CD14-positive monocyte (primary cell): ENCODE data around the gene GABBR2. TPM values are rescaled to one million over a fixed set of nuclear protein-coding genes. Genes with fewer than 3 reads are reported as not detected.

Experiments
- DNase-seq, 3 donors: peaks; one replicate each; pipeline ENCODE4 v3.0.0-alpha.2; 2011 to 2022
- H2AFZ ChIP-seq: 2 replicates; pipeline ENCODE4 v1.6.0; 2012; ENCODE audit warnings: mild to moderate bottlenecking, low read depth, low read length, inconsistent platforms; ENCODE audit not compliant: insufficient read depth, poor library complexity, severe bottlenecking
- H3K27ac ChIP-seq, 2 donors: 1 replicate in 1 of 2; 2 replicates in 1 of 2; pipeline ENCODE4 v1.5.1; 2012 to 2013; ENCODE audit warnings: low read length in 2 of 2, control low read depth in 1 of 2, inconsistent platforms in 1 of 2, low read depth in 1 of 2, mild to moderate bottlenecking in 1 of 2
- H3K27me3 ChIP-seq, 2 donors: one replicate each; pipeline versions ENCODE4 v1.6.0 to v1.6.1; 2011 to 2013; ENCODE audit warnings: low read length in 2 of 2; ENCODE audit not compliant: control insufficient read depth in 2 of 2, insufficient read depth in 2 of 2
- H3K36me3 ChIP-seq, 2 donors: replicated peaks in 1 of 2; 1 replicate in 1 of 2; 2 replicates in 1 of 2; pipeline versions ENCODE4 v1.5.1 to v1.6.1; 2012 to 2013; ENCODE audit warnings: low read length in 2 of 2, control low read depth in 1 of 2, inconsistent platforms in 1 of 2, mild to moderate bottlenecking in 1 of 2; ENCODE audit not compliant: insufficient read depth in 2 of 2, control insufficient read depth in 1 of 2
- H3K4me1 ChIP-seq, 2 donors: 1 replicate in 1 of 2; 2 replicates in 1 of 2; pipeline versions ENCODE4 v1.5.1 to v1.6.1; 2012 to 2013; ENCODE audit warnings: low read length in 2 of 2, control low read depth in 1 of 2, inconsistent platforms in 1 of 2, mild to moderate bottlenecking in 1 of 2, moderate library complexity in 1 of 2; ENCODE audit not compliant: insufficient read depth in 2 of 2, control insufficient read depth in 1 of 2
- H3K4me2 ChIP-seq: replicated peaks from 2 replicates; pipeline ENCODE3; 2012; ENCODE audit warnings: low read length, moderate library complexity, mild to moderate bottlenecking; ENCODE audit not compliant: poor library complexity, severe bottlenecking; ENCODE audit errors: extremely low read depth
- H3K4me3 ChIP-seq, 3 experiments: fragments of 200-600 bp in 1 of 3; sonication (generic) in 1 of 3; replicated peaks in 1 of 3; 1 replicate in 2 of 3; 2 replicates in 1 of 3; pipeline ENCODE4 v1.5.1; 2011 to 2013; ENCODE audit warnings: low read length in 3 of 3, mild to moderate bottlenecking in 3 of 3, control low read depth in 2 of 3, low read depth in 2 of 3, inconsistent platforms in 1 of 3, moderate library complexity in 1 of 3
- H3K79me2 ChIP-seq: 2 replicates; pipeline ENCODE4 v1.6.0; 2012; ENCODE audit warnings: mild to moderate bottlenecking, control low read depth, inconsistent platforms, low read length, moderate library complexity; ENCODE audit not compliant: insufficient read depth
- H3K9ac ChIP-seq: 2 replicates; pipeline ENCODE4 v1.6.0; 2017; ENCODE audit warnings: low read length, mild to moderate bottlenecking; ENCODE audit not compliant: insufficient read depth, poor library complexity, severe bottlenecking
- H3K9me3 ChIP-seq, 2 donors: replicated peaks in 1 of 2; 1 replicate in 1 of 2; 2 replicates in 1 of 2; pipeline versions ENCODE4 v1.5.1 to v1.6.1; 2012 to 2013; ENCODE audit warnings: low read length in 2 of 2, control low read depth in 1 of 2; ENCODE audit not compliant: control insufficient read depth in 1 of 2, insufficient read depth in 1 of 2
- H4K20me1 ChIP-seq: 2 replicates; pipeline ENCODE4 v1.6.0; 2012; ENCODE audit warnings: mild to moderate bottlenecking, low read length, control low read depth, moderate library complexity; ENCODE audit not compliant: insufficient read depth
- H3K27ac Mint-ChIP-seq, 7 donors: one replicate each; pipeline ENCODE4 v1.8.0; 2020; ENCODE audit warnings: mild to moderate bottlenecking in 7 of 7, mixed read lengths in 7 of 7, moderate library complexity in 6 of 7, inconsistent platforms in 2 of 7
- H3K27me3 Mint-ChIP-seq, 3 donors: one replicate each; pipeline ENCODE4 v1.8.0; 2021 to 2022; ENCODE audit warnings: low read depth in 3 of 3, mild to moderate bottlenecking in 3 of 3, mixed read lengths in 3 of 3, moderate library complexity in 3 of 3, inconsistent platforms in 1 of 3
- H3K36me3 Mint-ChIP-seq, 2 donors: one replicate each; pipeline ENCODE4 v1.8.0; 2020; ENCODE audit warnings: mixed read lengths in 2 of 2, inconsistent platforms in 1 of 2, mild to moderate bottlenecking in 1 of 2
- H3K4me1 Mint-ChIP-seq: one replicate; pipeline ENCODE4 v1.8.0; 2020; ENCODE audit warnings: mild to moderate bottlenecking, mixed read lengths
- H3K4me3 Mint-ChIP-seq, 2 donors: one replicate each; pipeline ENCODE4 v1.8.0; 2020; ENCODE audit warnings: mild to moderate bottlenecking in 2 of 2, mixed read lengths in 2 of 2, moderate library complexity in 1 of 2
- H3K9me3 Mint-ChIP-seq, 7 donors: one replicate each; pipeline ENCODE4 v1.8.0; 2020 to 2022; ENCODE audit warnings: mixed read lengths in 7 of 7, mild to moderate bottlenecking in 6 of 7, moderate library complexity in 6 of 7, inconsistent platforms in 2 of 7
- WGBS: methylation state at CpG from one replicate; pipeline ENCODE4 v1.1.5; 2013; ENCODE audit warnings: missing lambda C conversion rate; ENCODE audit not compliant: insufficient coverage; 5-methylcytosine and 5-hydroxymethylcytosine counted together
- intact Hi-C, 2 donors: fragments of 100-400 bp; cut with micrococcal nuclease; formaldehyde crosslinking; loops; one replicate each; pipeline versions ENCODE4 v1.15.0 to v1.15.1; 2023
- polyA plus RNA-seq, 3 donors: library from polyadenylated mRNA; depleted of rRNA in 1 of 3; unstranded in 2 of 3; stranded (reverse) in 1 of 3; fragments of 300-500 nt in 2 of 3; fragments of >200 nt in 1 of 3; fragmentation: Illumina TruSeq in 2 of 3; gene quantifications; 1 replicate in 2 of 3; 2 replicates in 1 of 3; pipeline ENCODE4 v1.2.3, GENCODE V29; 2012 to 2021
- TF ChIP-seq, protein P1 (sequence below): fragments of 200-600 bp; IDR thresholded peaks from one replicate; pipeline ENCODE4 v1.8.0; 2022; ENCODE audit warnings: antibody characterized with exemption, mild to moderate bottlenecking

Gene GABBR2
- polyA plus RNA-seq, 3 donors, result not detected

DNA sequence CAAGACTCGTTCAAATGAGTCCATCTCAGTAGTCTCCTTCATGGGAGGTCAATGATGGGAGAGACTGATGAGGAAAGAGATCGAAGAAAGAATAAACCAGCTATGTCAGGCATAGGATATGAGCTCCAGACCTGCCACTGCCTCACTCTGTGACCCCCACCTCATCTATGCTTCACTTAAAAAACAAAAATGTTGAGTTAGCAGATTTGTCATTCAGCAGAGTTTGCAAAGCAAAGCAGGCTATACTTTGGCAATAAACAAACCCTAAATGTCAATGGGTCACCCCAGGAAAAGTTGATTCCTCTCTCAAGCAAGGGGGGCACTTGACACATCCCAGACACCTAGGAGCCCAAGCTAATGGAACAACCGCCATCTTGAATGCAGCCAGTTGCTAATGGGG is 117.0 kb downstream of the GABBR2 start:
- Histone ChIP-seq H3K79me2 (no peaks in the 10 kb centered on the region), H3K4me3 (no peak overlapping the region), H3K9ac (no peak overlapping the region), H3K36me3 (no peaks in the 10 kb centered on the region), H3K27ac (no peak overlapping the region), H3K4me1 (no peaks in the 10 kb centered on the region), H3K9me3 (no peaks in the 10 kb centered on the region), H3K4me2 (no peak overlapping the region), H4K20me1 (no peaks in the 10 kb centered on the region), H2AFZ (no peak overlapping the region), H3K27me3 (peaks cover 0 to 7% of the 10 kb centered on the region in 2 donors)
- no peak for DNase-seq
- intact Hi-C loops, result no loop called here
- Mint-ChIP-seq H3K27ac (no peak overlapping the region), H3K36me3 (no peaks in the 10 kb centered on the region), H3K27me3 (peaks cover 19 to 21% (median 21%) of the 10 kb centered on the region in 3 donors), H3K4me3 (no peak overlapping the region), H3K4me1 (no peaks in the 10 kb centered on the region), H3K9me3 (peaks cover 0 to 2% (median 0%) of the 10 kb centered on the region in 7 donors)
- no CpG with 5 or more reads among the region's 3 CpGs for WGBS
- TF ChIP-seq, protein P1, sequence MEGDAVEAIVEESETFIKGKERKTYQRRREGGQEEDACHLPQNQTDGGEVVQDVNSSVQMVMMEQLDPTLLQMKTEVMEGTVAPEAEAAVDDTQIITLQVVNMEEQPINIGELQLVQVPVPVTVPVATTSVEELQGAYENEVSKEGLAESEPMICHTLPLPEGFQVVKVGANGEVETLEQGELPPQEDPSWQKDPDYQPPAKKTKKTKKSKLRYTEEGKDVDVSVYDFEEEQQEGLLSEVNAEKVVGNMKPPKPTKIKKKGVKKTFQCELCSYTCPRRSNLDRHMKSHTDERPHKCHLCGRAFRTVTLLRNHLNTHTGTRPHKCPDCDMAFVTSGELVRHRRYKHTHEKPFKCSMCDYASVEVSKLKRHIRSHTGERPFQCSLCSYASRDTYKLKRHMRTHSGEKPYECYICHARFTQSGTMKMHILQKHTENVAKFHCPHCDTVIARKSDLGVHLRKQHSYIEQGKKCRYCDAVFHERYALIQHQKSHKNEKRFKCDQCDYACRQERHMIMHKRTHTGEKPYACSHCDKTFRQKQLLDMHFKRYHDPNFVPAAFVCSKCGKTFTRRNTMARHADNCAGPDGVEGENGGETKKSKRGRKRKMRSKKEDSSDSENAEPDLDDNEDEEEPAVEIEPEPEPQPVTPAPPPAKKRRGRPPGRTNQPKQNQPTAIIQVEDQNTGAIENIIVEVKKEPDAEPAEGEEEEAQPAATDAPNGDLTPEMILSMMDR, result no peak

DNA sequence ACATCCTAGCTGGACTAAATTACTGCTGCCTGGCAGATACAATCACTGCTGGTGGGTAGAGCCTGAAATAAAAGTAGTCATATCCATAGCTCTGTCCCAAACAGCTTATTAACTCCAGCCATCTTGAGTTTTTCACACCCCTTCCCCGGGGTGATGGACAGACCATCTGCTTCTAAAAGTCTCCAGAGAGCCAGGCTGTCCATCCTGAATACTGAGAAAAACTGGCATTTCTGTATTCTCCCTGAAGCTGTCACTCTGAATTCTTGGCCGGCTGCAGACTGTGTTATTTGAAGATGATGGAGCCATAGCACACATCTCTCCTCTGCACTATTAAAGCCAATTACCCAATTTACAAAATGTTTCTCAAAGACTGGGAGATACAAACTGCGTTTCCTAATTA is 118.6 kb downstream of the GABBR2 start:
- Mint-ChIP-seq H3K4me3 (no peak overlapping the region), H3K4me1 (no peaks in the 10 kb centered on the region), H3K27ac (no peak overlapping the region), H3K36me3 (no peaks in the 10 kb centered on the region), H3K27me3 (peaks cover 18 to 22% (median 20%) of the 10 kb centered on the region in 3 donors), H3K9me3 (peaks cover 0 to 2% (median 0%) of the 10 kb centered on the region in 7 donors)
- Histone ChIP-seq H3K36me3 (no peaks in the 10 kb centered on the region), H3K27ac (no peak overlapping the region), H3K4me1 (no peaks in the 10 kb centered on the region), H3K9me3 (no peaks in the 10 kb centered on the region), H3K4me2 (no peak overlapping the region), H3K4me3 (no peak overlapping the region), H4K20me1 (no peaks in the 10 kb centered on the region), H3K9ac (no peak overlapping the region), H3K27me3 (peaks cover 0 to 7% of the 10 kb centered on the region in 2 donors), H2AFZ (no peak overlapping the region), H3K79me2 (no peaks in the 10 kb centered on the region)
- DNase-seq, result no peak
- TF ChIP-seq, protein P1, result no peak
- intact Hi-C loops, result no loop called here
- WGBS, result 100% methylated on average over 1 of the region's 3 CpGs
